Gastrocnemius medialis (tissue), 4 donors: Measurements from ENCODE around the gene AMN1.
"Not testable (repeated sequence)": the region's sequence is repeated elsewhere in the genome, so short reads cannot be mapped to it uniquely, and the experiment has no call there.

Experiments
- CTCF ChIP-seq, 5 experiments: fragments of 450-650 bp in 3 of 5; fragments of 200-600 bp in 2 of 5; sonication (generic) in 2 of 5; IDR thresholded peaks in 4 of 5; conservative IDR thresholded peaks in 1 of 5; 1 replicate in 4 of 5; 2 replicates in 1 of 5; pipeline ENCODE4 v1.5.1; 2016 to 2019; ENCODE audit warnings: antibody characterized with exemption in 5 of 5, mild to moderate bottlenecking in 3 of 5, moderate library complexity in 3 of 5
- POLR2A ChIP-seq, 2 donors: fragments of 450-650 bp; IDR thresholded peaks; one replicate each; pipeline ENCODE4 v1.6.1; 2017; ENCODE audit warnings: antibody characterized with exemption in 2 of 2, mild to moderate bottlenecking in 2 of 2, moderate library complexity in 2 of 2

- not testable (repeated sequence) for TF ChIP-seq POLR2A (IDR thresholded peaks at IDR 0.05); CTCF (IDR thresholded peaks at IDR 0.05 in 4 of 5, conservative IDR thresholded peaks at IDR 0.05 in 1 of 5)
Measured at GRCh38 chr12:31718542-31719198, 10.2 kb downstream of the AMN1 start.
